ENCODE measurements around the gene ATG16L2.

DNA sequence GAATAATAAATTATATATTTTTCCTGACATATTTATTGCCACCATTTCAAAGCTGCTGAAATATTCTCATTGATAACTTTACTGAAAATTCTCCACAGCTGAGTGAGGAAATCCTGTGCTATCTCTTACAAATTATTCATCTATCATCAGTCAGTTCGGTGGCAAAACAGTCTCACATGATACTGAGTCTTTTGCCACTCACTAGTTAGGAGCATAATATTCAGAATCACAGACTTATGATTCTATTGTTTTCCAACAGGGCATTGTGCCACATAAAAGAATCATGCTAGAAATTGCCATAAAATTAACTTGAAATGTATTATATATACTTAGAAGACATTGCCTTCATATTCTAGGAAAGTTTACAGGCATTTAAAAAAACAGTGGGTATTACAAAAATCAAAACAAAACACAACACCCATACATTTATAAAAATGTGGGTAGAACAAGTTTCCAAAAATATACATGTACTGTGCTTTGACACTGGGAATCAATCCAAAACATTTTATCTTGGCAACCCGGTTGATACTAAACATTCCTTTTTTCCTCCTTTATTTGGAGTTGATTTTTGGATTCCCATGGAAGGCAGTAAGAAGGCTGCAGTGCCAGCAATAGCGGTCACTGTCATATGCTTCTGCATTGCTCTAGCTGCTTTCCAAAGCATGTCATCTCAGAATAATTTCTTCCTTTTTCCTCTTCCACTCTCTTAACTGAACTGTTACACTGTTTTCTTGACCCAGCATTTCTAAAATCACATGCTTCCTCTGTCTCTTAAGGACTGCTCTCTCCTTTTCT lies 42.5 kb downstream of the ATG16L2 start:
- TF ChIP-seq JUN (IDR thresholded peaks at IDR 0.05; ENCODE audit: borderline replicate concordance, insufficient read depth, insufficient read length, low read depth) (peak; percentile 21), POLR2AphosphoS5 (IDR thresholded peaks at IDR 0.05; ENCODE audit: insufficient read depth, low read depth, low read length) (no peak), POLR2A (IDR thresholded peaks at IDR 0.05; ENCODE audit: low read depth, low read length) (no peak), EZH2 (IDR thresholded peaks at IDR 0.05; ENCODE audit: borderline replicate concordance, low read depth, low read length, severe bottlenecking) (no peak), FOS (IDR thresholded peaks at IDR 0.05; ENCODE audit: borderline replicate concordance, insufficient read depth, low read length) (no peak), MYC (IDR thresholded peaks at IDR 0.05; ENCODE audit: low read depth, low read length) (no peak), GATA2 (IDR thresholded peaks at IDR 0.05; ENCODE audit: insufficient read depth, insufficient read length, low read depth, low read length) (no peak)
- TF ChIP-seq, protein P1, sequence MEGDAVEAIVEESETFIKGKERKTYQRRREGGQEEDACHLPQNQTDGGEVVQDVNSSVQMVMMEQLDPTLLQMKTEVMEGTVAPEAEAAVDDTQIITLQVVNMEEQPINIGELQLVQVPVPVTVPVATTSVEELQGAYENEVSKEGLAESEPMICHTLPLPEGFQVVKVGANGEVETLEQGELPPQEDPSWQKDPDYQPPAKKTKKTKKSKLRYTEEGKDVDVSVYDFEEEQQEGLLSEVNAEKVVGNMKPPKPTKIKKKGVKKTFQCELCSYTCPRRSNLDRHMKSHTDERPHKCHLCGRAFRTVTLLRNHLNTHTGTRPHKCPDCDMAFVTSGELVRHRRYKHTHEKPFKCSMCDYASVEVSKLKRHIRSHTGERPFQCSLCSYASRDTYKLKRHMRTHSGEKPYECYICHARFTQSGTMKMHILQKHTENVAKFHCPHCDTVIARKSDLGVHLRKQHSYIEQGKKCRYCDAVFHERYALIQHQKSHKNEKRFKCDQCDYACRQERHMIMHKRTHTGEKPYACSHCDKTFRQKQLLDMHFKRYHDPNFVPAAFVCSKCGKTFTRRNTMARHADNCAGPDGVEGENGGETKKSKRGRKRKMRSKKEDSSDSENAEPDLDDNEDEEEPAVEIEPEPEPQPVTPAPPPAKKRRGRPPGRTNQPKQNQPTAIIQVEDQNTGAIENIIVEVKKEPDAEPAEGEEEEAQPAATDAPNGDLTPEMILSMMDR (IDR thresholded peaks at IDR 0.05; ENCODE audit: extremely low read depth in 1 of 2, insufficient read depth in 1 of 2, low read depth in 1 of 2, low read length in 2 of 2) = peak in 1 of 2 donors; percentile 17
- TF ChIP-seq, protein P2, sequence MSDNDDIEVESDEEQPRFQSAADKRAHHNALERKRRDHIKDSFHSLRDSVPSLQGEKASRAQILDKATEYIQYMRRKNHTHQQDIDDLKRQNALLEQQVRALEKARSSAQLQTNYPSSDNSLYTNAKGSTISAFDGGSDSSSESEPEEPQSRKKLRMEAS (IDR thresholded peaks at IDR 0.05; ENCODE audit: insufficient read depth, insufficient read length) = no peak

All from endothelial cell of umbilical vein (primary cell).